Spinal cord (tissue), 10 donors: ENCODE results near the gene TTI1. TPM values are rescaled to one million over a fixed set of nuclear protein-coding genes. Genes with fewer than 3 reads are reported as not detected.
"Not testable (repeated sequence)": the region's sequence is repeated elsewhere in the genome, so short reads cannot be mapped to it uniquely, and the experiment has no call there.

Source experiments
- DNase-seq, 6 donors: peaks; one replicate each; pipeline versions ENCODE4 v3.0.0 to v3.0.0-alpha.2; 2013 to 2015; ENCODE audit warnings: low spot score in 6 of 6, low read depth in 4 of 6
- H3K27ac ChIP-seq: one replicate; pipeline ENCODE4 v1.5.1; 2013; ENCODE audit warnings: low read depth, low read length, control low read depth
- H3K27me3 ChIP-seq: one replicate; pipeline ENCODE4 v1.6.1; 2013; ENCODE audit warnings: low read length; ENCODE audit not compliant: control insufficient read depth, insufficient read depth
- H3K36me3 ChIP-seq: one replicate; pipeline ENCODE4 v1.6.1; 2013; ENCODE audit warnings: low read length; ENCODE audit not compliant: control insufficient read depth, insufficient read depth
- H3K4me1 ChIP-seq: one replicate; pipeline ENCODE4 v1.6.1; 2013; ENCODE audit warnings: low read length; ENCODE audit not compliant: control insufficient read depth, insufficient read depth
- H3K4me3 ChIP-seq: one replicate; pipeline ENCODE4 v1.5.1; 2013; ENCODE audit warnings: low read depth, low read length, control low read depth
- H3K9me3 ChIP-seq: one replicate; pipeline ENCODE4 v1.6.1; 2013; ENCODE audit warnings: low read length; ENCODE audit not compliant: control insufficient read depth, insufficient read depth
- WGBS: methylation state at CpG from one replicate; pipeline ENCODE4 v1.1.5; 2013; ENCODE audit warnings: missing lambda C conversion rate; ENCODE audit not compliant: insufficient coverage; 5-methylcytosine and 5-hydroxymethylcytosine counted together
- polyA plus RNA-seq, 2 donors: library from polyadenylated mRNA; unstranded; fragments of 120-200 nt; gene quantifications; one replicate each; pipeline ENCODE4 v1.2.1, GENCODE V29; 2013; ENCODE audit not compliant: insufficient read length in 2 of 2
- total RNA-seq, 2 donors: library from RNA; depleted of rRNA in 1 of 2; stranded (reverse); fragments of 120-200 nt in 1 of 2; fragments of >200 nt in 1 of 2; gene quantifications; one replicate each; pipeline versions ENCODE4 v1.2.3 to v1.2.4, GENCODE V29; 2013 to 2014
- donor health status: healthy.

Gene TTI1
- total and polyA plus RNA-seq, 4 donors = 20.6 to 25.9 (median 22.3) TPM

GRCh38 chr20:38018385-38018784 lies 14.9 kb downstream of the TTI1 start:
- no peak for DNase-seq
- H3K36me3 ChIP-seq = peaks cover 17% of the 10 kb centered on the region
- H3K4me1 ChIP-seq = peaks cover 2% of the 10 kb centered on the region
- WGBS = no CpG with 5 or more reads among the region's 2 CpGs
- no peaks in the 10 kb centered on the region for H3K27me3 ChIP-seq
- no peak overlapping the region for H3K4me3 ChIP-seq
- peaks cover 4% of the 10 kb centered on the region for H3K9me3 ChIP-seq
- H3K27ac ChIP-seq = no peak overlapping the region

- Histone ChIP-seq H3K27ac (no peak overlapping the region), H3K9me3 (peaks cover 4% of the 10 kb centered on the region), H3K27me3 (no peaks in the 10 kb centered on the region), H3K4me3 (no peak overlapping the region), H3K36me3 (peaks cover 21% of the 10 kb centered on the region), H3K4me1 (peaks cover under 1% of the 10 kb centered on the region)
- no peak for DNase-seq
- no CpG with 5 or more reads among the region's 1 CpG for WGBS
Observed at GRCh38 chr20:38017959-38018358, 15.3 kb downstream of the TTI1 start.

GRCh38 chr20:38013887-38014286 lies 19.4 kb downstream of the TTI1 start:
- H3K4me3 ChIP-seq = no peak overlapping the region
- no peaks in the 10 kb centered on the region for H3K4me1 ChIP-seq
- WGBS = 100% methylated on average over 1 of the region's 2 CpGs
- no peak overlapping the region for H3K27ac ChIP-seq
- peaks cover 4% of the 10 kb centered on the region for H3K9me3 ChIP-seq
- peaks cover 28% of the 10 kb centered on the region for H3K36me3 ChIP-seq
- no peaks in the 10 kb centered on the region for H3K27me3 ChIP-seq
- no peak for DNase-seq

- H3K36me3 ChIP-seq = peaks cover 24% of the 10 kb centered on the region
- no peaks in the 10 kb centered on the region for H3K9me3 ChIP-seq
- DNase-seq = no peak
- H3K4me3 ChIP-seq = no peak overlapping the region
- H3K27ac ChIP-seq = no peak overlapping the region
- H3K4me1 ChIP-seq = no peaks in the 10 kb centered on the region
- 95% methylated on average over 7 of the region's 8 CpGs for WGBS
- H3K27me3 ChIP-seq = no peaks in the 10 kb centered on the region
Observed at GRCh38 chr20:38012332-38012731, 20.9 kb downstream of the TTI1 start.

- no peaks in the 10 kb centered on the region for H3K4me1 ChIP-seq
- H3K4me3 ChIP-seq = no peak overlapping the region
- WGBS = 97% methylated on average over 4 of the region's 5 CpGs
- H3K27ac ChIP-seq = no peak overlapping the region
- no peaks in the 10 kb centered on the region for H3K9me3 ChIP-seq
- no peak for DNase-seq
- H3K36me3 ChIP-seq = peaks cover 20% of the 10 kb centered on the region
- no peaks in the 10 kb centered on the region for H3K27me3 ChIP-seq
Observed at GRCh38 chr20:38011696-38012095, 21.6 kb downstream of the TTI1 start.

GRCh38 chr20:38009416-38009815 lies 23.8 kb downstream of the TTI1 start:
- not testable (repeated sequence) for H3K4me3 ChIP-seq, H3K27ac ChIP-seq, DNase-seq, H3K4me1 ChIP-seq, H3K9me3 ChIP-seq, H3K27me3 ChIP-seq
- peaks cover 15% of the 10 kb centered on the region for H3K36me3 ChIP-seq
- 100% methylated on average over 5 of the region's 5 CpGs for WGBS

- no peaks in the 10 kb centered on the region for H3K4me1 ChIP-seq
- H3K36me3 ChIP-seq = peaks cover 13% of the 10 kb centered on the region
- H3K27ac ChIP-seq = no peak overlapping the region
- H3K9me3 ChIP-seq = no peaks in the 10 kb centered on the region
- H3K27me3 ChIP-seq = no peaks in the 10 kb centered on the region
- no peak overlapping the region for H3K4me3 ChIP-seq
- no peak for DNase-seq
- 95% methylated on average over 2 of the region's 5 CpGs for WGBS
Observed at GRCh38 chr20:38008233-38008944, 24.9 kb downstream of the TTI1 start.

- Histone ChIP-seq H3K36me3 (peaks cover 8% of the 10 kb centered on the region), H3K9me3 (no peaks in the 10 kb centered on the region), H3K4me1 (no peaks in the 10 kb centered on the region), H3K4me3 (no peak overlapping the region), H3K27me3 (no peaks in the 10 kb centered on the region), H3K27ac (no peak overlapping the region)
- DNase-seq = no peak
- WGBS = no CpG with 5 or more reads among the region's 1 CpG
Observed at GRCh38 chr20:38007526-38007925, 25.7 kb downstream of the TTI1 start.

GRCh38 chr20:38005903-38006302 lies 27.4 kb downstream of the TTI1 start:
- WGBS = no CpG with 5 or more reads among the region's 5 CpGs
- H3K4me1 ChIP-seq = no peaks in the 10 kb centered on the region
- H3K27ac ChIP-seq = no peak overlapping the region
- peaks cover 6% of the 10 kb centered on the region for H3K36me3 ChIP-seq
- no peaks in the 10 kb centered on the region for H3K9me3 ChIP-seq
- H3K4me3 ChIP-seq = no peak overlapping the region
- no peaks in the 10 kb centered on the region for H3K27me3 ChIP-seq
- DNase-seq = no peak

GRCh38 chr20:38004416-38004815 lies 28.8 kb downstream of the TTI1 start:
- Histone ChIP-seq H3K4me3 (no peak overlapping the region), H3K4me1 (no peaks in the 10 kb centered on the region), H3K27me3 (no peaks in the 10 kb centered on the region), H3K36me3 (peaks cover 18% of the 10 kb centered on the region), H3K27ac (no peak overlapping the region), H3K9me3 (no peaks in the 10 kb centered on the region)
- WGBS = no CpG with 5 or more reads among the region's 1 CpG
- peak in 1 of 6 donors; percentile 47 for DNase-seq
